GM12878 (cell line): Measurements from ENCODE around the gene COL2A1.

Source experiments
- GABPA ChIP-seq: IDR thresholded peaks from 2 replicates; pipeline ENCODE4 v1.6.1; 2014; ENCODE audit warnings: antibody characterized with exemption, low read depth, mild to moderate bottlenecking, inconsistent platforms
- NR2C2 ChIP-seq: IDR thresholded peaks from 2 replicates; pipeline ENCODE4 v1.6.1; 2011; ENCODE audit warnings: borderline replicate concordance, low read depth; ENCODE audit not compliant: control insufficient read depth, insufficient read length
- PAX5 ChIP-seq: IDR thresholded peaks from 2 replicates; pipeline ENCODE4 v1.6.1; 2011; ENCODE audit warnings: low read depth, low read length, borderline replicate concordance
- REST ChIP-seq: IDR thresholded peaks from 2 replicates; pipeline ENCODE4 v1.6.1; 2012; ENCODE audit warnings: mild to moderate bottlenecking, low read depth, low read length
- ZBTB40 ChIP-seq: fragments of 450-650 bp; IDR thresholded peaks from 2 replicates; pipeline ENCODE4 v1.6.1; 2016; ENCODE audit warnings: mild to moderate bottlenecking, moderate library complexity, borderline replicate concordance
- ZNF274 ChIP-seq: IDR thresholded peaks from one replicate; pipeline ENCODE4 v1.8.0; 2011; ENCODE audit not compliant: insufficient read length, insufficient read depth
- TF ChIP-seq, protein P1 (sequence below), 3 experiments: IDR thresholded peaks in 2 of 3; conservative IDR thresholded peaks in 1 of 3; 2 replicates each; pipeline ENCODE4 v1.5.1; 2011; ENCODE audit warnings: low read depth in 3 of 3, low read length in 3 of 3, mild to moderate bottlenecking in 3 of 3, control low read depth in 2 of 3, moderate library complexity in 2 of 3, inconsistent platforms in 1 of 3, mixed read lengths in 1 of 3; ENCODE audit not compliant: control insufficient read depth in 2 of 3, insufficient read depth in 1 of 3; ENCODE audit errors: extremely low read depth in 1 of 3
- TF ChIP-seq, protein P2 (sequence below): IDR thresholded peaks from 2 replicates; pipeline ENCODE4 v1.6.1; 2012; ENCODE audit warnings: low read length, inconsistent platforms
- TF ChIP-seq, protein P3 (sequence below): IDR thresholded peaks from 2 replicates; pipeline ENCODE4 v1.6.1; 2012; ENCODE audit warnings: low read depth, low read length, improper control_type of control experiment

DNA sequence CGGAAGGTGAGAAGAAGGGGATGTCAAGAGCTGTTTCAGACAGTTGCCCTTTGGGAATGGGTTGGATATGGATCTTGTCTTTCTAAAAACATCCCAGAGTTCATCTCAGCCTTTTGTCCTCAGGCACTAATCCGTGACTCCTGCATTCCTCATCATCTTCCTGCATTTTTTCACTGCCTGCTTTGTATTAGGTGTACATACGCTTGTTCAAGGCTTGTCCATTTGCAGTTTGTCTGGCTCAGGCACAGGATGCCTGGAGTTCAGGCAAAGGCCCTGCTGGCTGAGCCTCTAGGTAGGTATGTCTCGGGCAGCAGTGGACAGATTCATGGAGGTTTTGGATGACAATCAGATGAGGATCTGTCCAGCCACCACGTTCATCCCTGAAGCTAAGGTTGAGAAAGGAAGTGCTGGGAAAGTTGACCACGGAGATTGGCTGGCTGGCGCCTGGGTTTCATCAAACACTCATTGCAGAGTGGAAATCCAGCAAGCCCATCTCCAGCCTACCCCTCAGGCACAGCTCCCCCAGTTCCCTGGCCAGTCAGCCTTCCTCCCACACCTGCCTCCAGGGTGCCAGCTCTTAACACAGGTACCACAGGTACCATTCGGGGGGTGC is 53.3 kb downstream of the COL2A1 start:
- TF ChIP-seq PAX5: no peak
- TF ChIP-seq NR2C2: no peak
- TF ChIP-seq ZBTB40: no peak
- TF ChIP-seq ZNF274: no peak
- TF ChIP-seq, protein P1, sequence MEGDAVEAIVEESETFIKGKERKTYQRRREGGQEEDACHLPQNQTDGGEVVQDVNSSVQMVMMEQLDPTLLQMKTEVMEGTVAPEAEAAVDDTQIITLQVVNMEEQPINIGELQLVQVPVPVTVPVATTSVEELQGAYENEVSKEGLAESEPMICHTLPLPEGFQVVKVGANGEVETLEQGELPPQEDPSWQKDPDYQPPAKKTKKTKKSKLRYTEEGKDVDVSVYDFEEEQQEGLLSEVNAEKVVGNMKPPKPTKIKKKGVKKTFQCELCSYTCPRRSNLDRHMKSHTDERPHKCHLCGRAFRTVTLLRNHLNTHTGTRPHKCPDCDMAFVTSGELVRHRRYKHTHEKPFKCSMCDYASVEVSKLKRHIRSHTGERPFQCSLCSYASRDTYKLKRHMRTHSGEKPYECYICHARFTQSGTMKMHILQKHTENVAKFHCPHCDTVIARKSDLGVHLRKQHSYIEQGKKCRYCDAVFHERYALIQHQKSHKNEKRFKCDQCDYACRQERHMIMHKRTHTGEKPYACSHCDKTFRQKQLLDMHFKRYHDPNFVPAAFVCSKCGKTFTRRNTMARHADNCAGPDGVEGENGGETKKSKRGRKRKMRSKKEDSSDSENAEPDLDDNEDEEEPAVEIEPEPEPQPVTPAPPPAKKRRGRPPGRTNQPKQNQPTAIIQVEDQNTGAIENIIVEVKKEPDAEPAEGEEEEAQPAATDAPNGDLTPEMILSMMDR (IDR thresholded peaks at IDR 0.05 in 2 of 3, conservative IDR thresholded peaks at IDR 0.05 in 1 of 3; ENCODE audit: control insufficient read depth in 2 of 3, extremely low read depth in 1 of 3, insufficient read depth in 1 of 3, low read depth in 3 of 3, low read length in 3 of 3): no peak
- no peak for TF ChIP-seq GABPA
- TF ChIP-seq, protein P2, sequence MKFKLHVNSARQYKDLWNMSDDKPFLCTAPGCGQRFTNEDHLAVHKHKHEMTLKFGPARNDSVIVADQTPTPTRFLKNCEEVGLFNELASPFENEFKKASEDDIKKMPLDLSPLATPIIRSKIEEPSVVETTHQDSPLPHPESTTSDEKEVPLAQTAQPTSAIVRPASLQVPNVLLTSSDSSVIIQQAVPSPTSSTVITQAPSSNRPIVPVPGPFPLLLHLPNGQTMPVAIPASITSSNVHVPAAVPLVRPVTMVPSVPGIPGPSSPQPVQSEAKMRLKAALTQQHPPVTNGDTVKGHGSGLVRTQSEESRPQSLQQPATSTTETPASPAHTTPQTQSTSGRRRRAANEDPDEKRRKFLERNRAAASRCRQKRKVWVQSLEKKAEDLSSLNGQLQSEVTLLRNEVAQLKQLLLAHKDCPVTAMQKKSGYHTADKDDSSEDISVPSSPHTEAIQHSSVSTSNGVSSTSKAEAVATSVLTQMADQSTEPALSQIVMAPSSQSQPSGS: no peak
- TF ChIP-seq, protein P3, sequence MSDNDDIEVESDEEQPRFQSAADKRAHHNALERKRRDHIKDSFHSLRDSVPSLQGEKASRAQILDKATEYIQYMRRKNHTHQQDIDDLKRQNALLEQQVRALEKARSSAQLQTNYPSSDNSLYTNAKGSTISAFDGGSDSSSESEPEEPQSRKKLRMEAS: no peak
- TF ChIP-seq REST: no peak
